ENCODE results near the gene ZNF280A. TPM values are rescaled to one million over a fixed set of nuclear protein-coding genes. Genes with fewer than 3 reads are reported as not detected.

Gene ZNF280A
- total RNA-seq, 1 experiment from 2014 or later: 0.81 TPM

DNA sequence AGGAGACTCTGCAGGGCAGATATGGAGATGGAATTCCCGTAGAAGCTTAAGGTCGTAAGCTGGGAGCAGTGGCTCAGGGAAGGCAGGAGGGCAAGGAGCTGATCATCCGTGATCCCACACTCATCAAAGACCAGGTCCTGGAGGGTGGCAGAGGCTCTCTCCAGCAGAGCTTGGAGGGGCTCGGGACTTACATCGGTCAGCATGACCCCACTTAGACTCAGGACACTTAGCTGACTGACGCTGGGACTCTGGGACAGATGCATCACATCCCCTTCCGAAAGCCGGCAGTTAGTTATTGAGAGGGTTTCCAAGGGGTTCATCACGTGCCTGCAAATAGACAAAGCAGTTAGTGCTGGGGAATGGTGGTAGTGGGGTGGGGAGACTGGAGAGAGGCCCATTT is 28.2 kb upstream of the ZNF280A start:
- Histone ChIP-seq H3K9ac (ENCODE audit: low read length) (no peak overlapping the region), H3K9me3 (ENCODE audit: control insufficient read depth in 1 of 2, insufficient read depth in 1 of 2, low read depth in 1 of 2, low read length in 2 of 2) (no peaks in the 10 kb centered on the region), H3K4me3 (replicated peaks in 1 of 2; ENCODE audit: low read depth in 1 of 2, low read length in 2 of 2) (no peak overlapping the region), H3K36me3 (ENCODE audit: control insufficient read depth in 1 of 2, insufficient read depth in 2 of 2, low read length in 2 of 2) (peaks cover 5 to 6% of the 10 kb centered on the region in 2 experiments; a peak in 1 of 4 replicates), H2AFZ (ENCODE audit: low read depth, low read length, poor library complexity, severe bottlenecking) (no peak overlapping the region), H3K27me3 (ENCODE audit: insufficient read depth, low read length) (no peaks in the 10 kb centered on the region), H3K79me2 (ENCODE audit: insufficient read depth, low read length) (no peaks in the 10 kb centered on the region), H4K20me1 (ENCODE audit: insufficient read depth) (no peaks in the 10 kb centered on the region), H3K27ac (ENCODE audit: low read depth, low read length) (no peak overlapping the region), H3K9me2 (ENCODE audit: insufficient read depth) (no peaks in the 10 kb centered on the region), H3K4me2 (ENCODE audit: low read length) (no peak overlapping the region), H3K4me1 (ENCODE audit: control insufficient read depth in 1 of 2, insufficient read depth in 2 of 2, low read length in 2 of 2) (no peaks in the 10 kb centered on the region)
- no peak for TF ChIP-seq EZH2phosphoT487 (IDR thresholded peaks at IDR 0.05; ENCODE audit: borderline replicate concordance)
- no peak for TF ChIP-seq SP1 (IDR thresholded peaks at IDR 0.05; ENCODE audit: low read depth)
- TF ChIP-seq, protein P1, sequence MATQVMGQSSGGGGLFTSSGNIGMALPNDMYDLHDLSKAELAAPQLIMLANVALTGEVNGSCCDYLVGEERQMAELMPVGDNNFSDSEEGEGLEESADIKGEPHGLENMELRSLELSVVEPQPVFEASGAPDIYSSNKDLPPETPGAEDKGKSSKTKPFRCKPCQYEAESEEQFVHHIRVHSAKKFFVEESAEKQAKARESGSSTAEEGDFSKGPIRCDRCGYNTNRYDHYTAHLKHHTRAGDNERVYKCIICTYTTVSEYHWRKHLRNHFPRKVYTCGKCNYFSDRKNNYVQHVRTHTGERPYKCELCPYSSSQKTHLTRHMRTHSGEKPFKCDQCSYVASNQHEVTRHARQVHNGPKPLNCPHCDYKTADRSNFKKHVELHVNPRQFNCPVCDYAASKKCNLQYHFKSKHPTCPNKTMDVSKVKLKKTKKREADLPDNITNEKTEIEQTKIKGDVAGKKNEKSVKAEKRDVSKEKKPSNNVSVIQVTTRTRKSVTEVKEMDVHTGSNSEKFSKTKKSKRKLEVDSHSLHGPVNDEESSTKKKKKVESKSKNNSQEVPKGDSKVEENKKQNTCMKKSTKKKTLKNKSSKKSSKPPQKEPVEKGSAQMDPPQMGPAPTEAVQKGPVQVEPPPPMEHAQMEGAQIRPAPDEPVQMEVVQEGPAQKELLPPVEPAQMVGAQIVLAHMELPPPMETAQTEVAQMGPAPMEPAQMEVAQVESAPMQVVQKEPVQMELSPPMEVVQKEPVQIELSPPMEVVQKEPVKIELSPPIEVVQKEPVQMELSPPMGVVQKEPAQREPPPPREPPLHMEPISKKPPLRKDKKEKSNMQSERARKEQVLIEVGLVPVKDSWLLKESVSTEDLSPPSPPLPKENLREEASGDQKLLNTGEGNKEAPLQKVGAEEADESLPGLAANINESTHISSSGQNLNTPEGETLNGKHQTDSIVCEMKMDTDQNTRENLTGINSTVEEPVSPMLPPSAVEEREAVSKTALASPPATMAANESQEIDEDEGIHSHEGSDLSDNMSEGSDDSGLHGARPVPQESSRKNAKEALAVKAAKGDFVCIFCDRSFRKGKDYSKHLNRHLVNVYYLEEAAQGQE (IDR thresholded peaks at IDR 0.05; ENCODE audit: low read depth): no peak
- TF ChIP-seq CBX3 (IDR thresholded peaks at IDR 0.05; ENCODE audit: low read depth): no peak
- TF ChIP-seq ZNF274 (IDR thresholded peaks at IDR 0.05; ENCODE audit: low read depth, low read length): no peak
- no peak for TF ChIP-seq ELF1 (IDR thresholded peaks at IDR 0.05; ENCODE audit: borderline replicate concordance, low read depth)
- no peak for TF ChIP-seq EZH2 (IDR thresholded peaks at IDR 0.05)
- intact Hi-C loops (cut with micrococcal nuclease): no loop called here
- BruUV-seq (replicated peaks): no TSS peak
- no peak for DNase-seq (ENCODE audit: low read depth, low spot score)
- ChIA-PET CTCF (no interaction called here), RAD21 (ENCODE audit: low non-redundant PET in 1 of 2, low total read pairs in 2 of 2, uncharacterized antibody in 2 of 2, unreplicated experiment in 2 of 2) (no interaction called here), POLR2A (no interaction called here)
- ATAC-seq: no peak
